HG02981 (cell line): ENCODE results near the gene KCNQ1.

Experiments
- ATAC-seq: cut with Tn5 transposase; IDR thresholded peaks from one replicate; pipeline ENCODE4 v1.9.1; 2021; ENCODE audit warnings: mild to moderate bottlenecking, moderate library complexity; ENCODE audit not compliant: unreplicated experiment

The KCNQ1 gene

DNA sequence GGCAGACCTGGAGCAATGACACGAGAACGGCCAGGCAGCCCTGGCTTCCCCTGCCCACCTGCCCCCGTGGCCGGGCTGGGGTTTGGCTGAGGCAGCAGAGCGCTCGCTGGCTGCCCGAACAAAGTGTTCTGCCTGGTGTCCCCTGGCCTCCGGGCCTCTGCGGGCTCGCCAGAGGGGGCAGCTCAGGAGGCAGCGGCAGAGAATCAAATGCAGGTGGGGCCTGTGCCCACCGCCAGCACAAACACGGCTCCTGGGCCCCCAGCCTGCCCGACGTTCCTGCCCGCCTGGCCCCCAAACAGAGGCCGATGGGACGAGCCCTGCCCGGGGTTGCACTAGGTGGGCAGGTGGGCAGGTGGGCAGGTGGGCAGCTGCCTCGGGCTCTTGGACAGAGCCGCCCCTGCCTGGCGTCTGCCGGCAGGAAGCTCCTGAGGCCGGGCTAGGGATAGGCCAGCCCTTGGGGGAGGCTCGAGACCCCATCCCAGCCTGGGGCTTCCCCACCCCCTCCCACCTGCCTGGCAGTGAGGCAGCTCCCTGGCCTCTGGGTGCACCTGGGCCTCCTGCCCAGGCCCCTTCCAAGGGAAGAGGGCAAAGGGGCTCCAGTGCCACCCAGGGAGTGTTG is 394.0 kb downstream of the KCNQ1 start:
- ATAC-seq: no peak

DNA sequence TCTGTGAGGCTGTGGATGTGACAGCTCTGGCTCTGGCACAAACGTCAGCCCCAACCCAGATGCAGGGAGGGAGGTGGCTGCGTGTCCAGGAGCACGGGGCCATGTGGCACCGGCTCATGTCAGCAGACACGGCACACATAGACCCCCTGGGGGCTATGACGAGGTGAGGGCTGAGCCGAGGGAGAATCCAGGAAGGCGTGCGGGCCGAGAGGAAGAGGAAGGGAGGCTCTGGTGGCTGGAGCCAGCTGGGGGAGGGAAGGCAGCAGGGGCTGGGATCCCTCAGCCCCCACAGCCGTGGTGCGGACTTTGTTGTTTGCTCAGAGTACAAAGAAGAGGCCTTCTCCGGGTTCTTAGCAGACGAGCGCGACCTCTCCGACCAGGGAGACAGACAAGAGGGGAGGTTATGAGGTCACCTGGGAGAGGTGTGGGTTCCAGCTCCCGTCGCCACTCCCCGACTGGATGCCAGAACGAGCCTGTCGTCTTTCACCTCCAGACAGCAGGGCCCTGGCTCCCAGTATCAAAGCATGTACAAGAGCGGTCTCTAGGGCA is 394.7 kb downstream of the KCNQ1 start:
- ATAC-seq: no peak

DNA sequence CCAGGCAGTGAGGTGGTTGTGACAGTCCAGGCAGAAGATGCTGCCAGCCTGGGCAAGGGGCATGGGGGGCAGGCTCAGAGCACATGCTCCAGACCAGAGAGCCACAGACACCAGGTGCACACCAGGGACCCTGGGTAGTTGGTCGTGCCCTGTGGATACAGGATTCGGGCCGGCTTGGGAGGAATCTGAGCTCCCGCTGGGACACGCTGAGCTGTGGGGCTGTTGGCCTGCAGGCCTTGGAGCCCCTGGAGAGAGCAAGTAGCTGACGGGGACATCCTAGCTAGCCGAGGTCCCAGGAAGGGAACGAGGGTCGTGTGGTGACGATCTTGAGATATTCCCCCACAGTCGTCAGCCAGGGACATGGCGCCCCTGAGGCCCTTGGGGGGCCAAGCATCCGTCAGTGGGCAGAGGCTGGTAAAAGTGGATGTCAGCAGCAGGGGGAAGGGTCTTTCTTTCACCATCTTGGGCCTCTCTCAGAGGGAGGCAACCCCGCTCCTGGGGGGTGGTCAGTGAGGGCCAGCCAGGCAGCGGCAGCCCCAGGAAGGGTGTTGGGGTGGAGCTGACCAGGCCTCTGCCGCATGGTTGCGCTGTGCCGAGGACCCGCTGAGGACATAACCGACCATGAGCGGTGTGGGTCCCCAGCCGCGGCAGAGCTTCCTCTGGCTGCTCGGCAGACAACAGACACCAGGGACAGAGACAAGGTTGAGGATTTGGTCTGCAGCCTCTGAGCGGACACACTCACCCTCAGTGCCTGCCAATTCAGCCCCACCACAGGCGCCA is 396.8 kb downstream of the KCNQ1 start:
- ATAC-seq: no peak

DNA sequence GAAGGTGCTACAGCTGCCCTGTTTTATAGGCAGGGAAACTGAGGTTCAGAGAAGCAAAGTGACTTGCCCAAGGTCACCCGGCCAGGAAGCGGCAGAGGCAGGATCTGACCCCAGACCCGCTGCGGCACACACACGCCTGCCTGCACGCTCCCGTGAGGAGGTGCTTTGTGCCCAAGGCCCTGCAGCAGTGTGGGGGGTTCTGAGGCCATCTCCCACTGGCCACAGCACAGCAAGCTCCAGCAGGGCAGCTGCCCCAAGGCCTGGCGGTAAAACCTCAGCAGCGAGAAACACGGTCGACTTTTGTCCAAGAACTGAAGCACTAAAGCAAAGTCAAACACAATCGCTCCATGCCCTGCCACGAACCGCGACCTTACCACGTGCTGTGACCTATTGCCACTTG is 398.1 kb downstream of the KCNQ1 start:
- ATAC-seq: no peak

DNA sequence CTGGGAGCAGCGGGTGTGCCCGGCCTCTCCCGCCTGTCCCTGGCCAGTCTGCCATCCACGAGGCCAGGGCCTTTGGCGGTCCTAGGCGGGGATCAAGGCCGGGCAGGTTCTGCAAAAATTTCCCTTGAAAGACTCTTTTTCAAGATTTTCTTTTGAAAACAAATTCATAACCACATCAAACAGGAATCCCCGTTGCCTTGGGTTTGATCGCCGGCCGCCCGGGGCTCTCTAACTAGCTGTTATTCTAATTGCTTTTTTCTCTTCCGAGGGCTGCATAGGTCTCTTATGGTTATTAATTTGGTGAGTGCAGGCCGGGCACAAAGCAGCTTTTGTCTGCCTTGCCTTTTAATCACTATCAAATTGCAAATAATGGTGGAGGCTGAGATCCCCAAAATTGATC is 398.7 kb downstream of the KCNQ1 start:
- ATAC-seq: no peak

DNA sequence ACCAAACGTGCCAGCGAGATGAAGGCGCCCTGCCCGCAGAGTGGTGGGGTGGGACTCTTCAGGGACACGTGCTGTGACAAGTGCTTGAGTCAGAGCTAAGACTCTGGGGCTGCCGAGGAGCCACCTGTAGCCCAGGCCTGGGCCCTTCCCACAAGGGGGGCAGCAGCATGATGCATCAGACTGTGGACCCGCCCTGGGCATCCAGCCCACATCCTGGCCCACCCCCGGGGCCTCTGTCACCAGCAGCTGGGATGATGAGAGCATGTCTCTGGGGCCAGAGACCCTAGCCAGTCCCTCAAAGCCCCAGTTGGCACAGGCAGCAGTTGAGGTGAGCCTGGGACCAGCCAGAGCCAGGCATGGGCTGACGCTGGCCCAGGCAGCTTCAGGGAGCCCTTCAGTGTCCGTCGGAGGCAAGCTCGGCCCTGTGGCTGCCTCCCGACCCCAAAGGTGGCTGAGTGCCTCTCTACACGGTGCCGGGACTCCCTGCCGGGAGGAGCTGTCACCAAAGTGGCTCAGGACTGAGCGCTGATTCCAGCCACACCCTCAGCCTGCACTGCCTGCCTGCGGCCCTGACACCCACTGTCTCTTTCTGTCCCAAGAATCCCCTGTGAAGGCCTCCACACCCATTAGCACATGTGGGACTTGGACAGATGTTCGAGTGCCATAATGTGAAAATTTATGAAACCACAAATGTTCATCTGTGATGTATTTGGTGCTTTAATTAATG is 399.5 kb downstream of the KCNQ1 start:
- ATAC-seq: no peak

DNA sequence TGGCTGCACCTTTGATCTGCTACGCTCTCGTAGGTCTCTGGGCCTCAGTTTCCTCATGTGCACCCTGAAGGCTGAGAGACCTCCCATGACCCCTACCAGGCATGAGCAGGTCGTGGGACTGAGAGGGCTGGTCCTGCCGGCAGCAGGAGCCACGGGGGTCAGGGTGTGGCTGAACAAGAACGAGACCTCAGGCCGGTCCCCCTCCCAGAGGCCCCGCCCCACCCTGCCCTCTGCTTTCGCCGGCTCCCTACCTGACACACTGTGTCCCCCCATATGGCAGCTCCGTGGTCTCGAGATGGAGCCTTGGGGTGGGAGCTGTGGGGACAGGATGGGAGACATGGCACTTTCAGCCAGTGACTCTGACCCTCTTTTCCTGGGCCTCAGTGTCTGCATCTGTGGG is 400.2 kb downstream of the KCNQ1 start:
- ATAC-seq: no peak

DNA sequence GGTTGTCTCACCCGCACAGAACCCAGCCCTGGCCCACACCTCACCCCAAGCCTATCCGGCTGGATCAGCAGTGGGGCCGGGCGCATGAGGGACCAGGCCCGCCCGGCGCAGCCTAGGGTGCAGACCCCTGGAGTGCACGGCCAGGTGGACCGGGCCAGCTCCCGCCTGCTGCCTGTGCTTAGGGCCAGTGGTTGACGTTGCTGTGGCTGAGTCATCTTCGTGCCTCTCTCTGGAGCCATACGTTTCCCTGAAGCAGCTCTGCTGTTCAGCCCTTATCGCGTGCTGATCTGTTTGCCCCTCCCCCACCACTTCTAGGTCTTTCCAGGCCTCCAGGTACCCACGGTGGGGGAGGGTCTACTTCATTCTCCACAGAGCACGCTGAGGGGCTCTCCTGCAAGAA is 401.2 kb downstream of the KCNQ1 start:
- ATAC-seq: no peak

DNA sequence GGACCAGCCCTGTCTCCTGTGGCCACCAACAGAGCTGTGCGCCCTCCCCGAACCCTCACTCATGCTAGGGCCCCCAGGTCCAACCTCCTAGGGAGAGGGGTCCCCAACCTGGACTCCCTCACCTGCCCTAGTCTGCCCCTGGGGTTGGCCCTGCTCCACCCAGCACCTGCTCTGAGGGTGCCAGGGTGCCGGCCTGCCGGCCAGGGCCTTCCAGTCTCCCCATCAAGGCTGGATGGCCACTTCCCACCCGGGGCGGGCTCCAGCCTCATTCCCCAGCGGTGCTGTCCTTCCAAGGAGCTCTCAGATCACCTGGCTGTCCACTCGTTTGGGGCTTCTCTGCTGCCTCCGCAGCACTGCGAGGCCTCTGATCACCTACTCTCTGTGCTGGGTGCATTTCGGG is 401.7 kb downstream of the KCNQ1 start:
- ATAC-seq: no peak

DNA sequence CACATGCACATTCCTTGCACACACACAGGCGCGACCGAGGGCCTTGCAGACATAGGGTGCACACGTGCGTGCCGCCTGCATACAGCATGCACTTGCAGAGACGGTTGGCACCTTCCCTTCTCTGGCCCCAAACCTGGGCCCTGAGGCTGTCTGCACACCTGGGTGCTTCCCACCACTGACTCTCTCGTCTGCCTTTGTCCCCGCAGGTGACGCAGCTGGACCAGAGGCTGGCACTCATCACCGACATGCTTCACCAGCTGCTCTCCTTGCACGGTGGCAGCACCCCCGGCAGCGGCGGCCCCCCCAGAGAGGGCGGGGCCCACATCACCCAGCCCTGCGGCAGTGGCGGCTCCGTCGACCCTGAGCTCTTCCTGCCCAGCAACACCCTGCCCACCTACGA is 402.8 kb downstream of the KCNQ1 start:
- ATAC-seq: no peak

DNA sequence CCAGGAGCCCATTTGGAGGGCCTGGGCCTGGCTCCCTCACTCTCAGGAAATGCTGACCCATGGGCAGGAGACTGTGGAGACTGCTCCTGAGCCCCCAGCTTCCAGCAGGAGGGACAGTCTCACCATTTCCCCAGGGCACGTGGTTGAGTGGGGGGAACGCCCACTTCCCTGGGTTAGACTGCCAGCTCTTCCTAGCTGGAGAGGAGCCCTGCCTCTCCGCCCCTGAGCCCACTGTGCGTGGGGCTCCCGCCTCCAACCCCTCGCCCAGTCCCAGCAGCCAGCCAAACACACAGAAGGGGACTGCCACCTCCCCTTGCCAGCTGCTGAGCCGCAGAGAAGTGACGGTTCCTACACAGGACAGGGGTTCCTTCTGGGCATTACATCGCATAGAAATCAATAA is 403.7 kb downstream of the KCNQ1 start:
- ATAC-seq: no peak

DNA sequence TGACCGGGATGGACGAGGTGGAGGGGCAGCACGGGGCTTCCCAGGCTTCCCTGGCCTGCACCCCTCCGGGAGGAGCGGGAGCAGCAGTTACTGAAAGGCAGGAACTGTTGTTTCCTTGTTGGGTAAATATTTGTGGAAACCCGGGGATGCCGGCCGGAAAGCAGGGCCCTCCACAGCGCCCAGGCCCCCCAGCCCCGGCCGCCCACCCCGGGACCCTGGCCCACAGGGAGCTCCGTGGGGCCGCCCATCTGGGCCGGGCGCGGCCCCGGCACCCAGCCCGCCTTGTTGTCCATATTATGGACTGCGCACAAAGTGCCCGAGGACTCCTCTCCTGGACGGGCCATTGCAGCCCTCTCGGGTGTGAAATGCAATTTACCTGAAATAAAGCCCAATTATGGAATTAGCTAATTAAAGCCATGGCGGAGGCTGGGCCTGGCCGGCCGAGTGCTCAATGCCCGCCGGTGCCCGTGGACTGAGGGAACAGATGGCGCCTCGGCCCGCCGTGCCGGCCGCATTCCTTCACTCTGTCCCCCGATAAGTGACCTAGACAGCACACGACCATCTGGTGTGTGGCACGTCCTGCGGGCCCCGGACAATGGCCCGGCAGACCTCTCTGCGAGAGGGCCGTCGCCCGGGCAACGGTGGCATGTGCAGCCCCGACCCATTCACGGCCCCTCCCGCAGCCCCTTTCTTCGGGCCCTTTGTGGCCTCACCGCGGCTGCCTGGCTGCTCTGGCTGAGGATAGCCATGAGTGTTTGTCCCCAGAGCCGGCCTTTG is 405.4 kb downstream of the KCNQ1 start:
- no peak for ATAC-seq

DNA sequence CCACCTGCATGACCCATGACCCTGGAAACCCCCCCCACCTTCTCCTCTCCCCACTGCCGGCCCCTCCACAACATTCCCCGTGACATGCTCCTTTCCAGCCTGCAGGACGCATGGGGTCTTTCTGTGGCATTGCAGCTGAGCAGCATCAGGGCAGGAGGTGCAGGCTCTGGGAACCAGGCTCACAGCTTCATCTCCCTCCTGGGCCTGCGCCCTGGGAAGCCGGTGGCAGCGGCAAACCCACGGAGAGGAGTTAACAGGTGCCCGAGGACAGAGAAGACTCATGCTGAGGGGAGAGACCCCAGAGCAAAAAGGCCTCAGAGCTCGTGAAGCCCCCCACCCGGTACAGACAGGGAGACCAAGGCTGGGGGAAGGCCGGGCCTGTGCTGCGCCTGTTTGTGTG is 408.6 kb downstream of the KCNQ1 start:
- no peak for ATAC-seq

DNA sequence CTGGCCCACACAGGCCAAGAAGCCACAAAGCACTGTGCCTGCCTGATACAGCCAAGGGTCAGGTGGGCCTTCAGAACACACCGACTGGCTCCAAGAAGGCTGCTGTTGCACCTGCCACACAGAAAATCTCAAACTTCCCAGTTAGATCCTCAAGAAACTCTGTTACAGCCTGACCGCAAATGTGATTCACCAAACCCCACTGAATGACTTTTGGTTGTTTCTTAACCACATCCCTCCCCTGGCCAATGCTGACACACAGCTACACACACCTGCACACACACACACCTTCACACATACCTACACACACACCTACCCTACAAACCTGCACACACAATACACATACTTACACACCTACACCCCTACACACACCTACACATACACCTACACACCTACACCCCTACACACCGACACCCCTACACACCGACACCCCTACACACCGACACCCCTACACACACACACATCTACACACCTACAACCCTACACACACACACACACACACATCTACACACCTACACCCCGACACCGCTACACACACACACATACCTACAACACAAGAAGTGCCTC is 409.3 kb downstream of the KCNQ1 start:
- no peak for ATAC-seq

DNA sequence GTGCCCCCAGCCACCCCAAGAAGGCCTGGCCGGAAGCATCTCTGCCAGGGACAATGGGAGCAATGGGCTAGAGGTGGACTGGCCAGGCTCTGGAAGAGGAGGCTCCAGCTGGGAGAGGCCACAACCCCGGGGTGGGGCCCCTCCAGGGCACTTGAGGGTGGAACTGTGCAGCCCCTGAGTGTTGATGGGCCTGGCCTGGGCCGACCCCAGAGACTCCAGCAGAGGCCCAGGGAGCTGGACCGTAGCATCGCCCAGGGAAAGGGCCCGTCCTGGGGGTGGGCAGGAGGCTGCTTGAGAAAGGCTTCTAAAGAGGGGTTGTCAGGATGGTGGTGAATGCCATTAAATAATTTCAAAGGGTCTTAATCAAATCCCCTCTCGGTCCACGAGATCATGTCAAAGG is 410.4 kb downstream of the KCNQ1 start:
- ATAC-seq: no peak

DNA sequence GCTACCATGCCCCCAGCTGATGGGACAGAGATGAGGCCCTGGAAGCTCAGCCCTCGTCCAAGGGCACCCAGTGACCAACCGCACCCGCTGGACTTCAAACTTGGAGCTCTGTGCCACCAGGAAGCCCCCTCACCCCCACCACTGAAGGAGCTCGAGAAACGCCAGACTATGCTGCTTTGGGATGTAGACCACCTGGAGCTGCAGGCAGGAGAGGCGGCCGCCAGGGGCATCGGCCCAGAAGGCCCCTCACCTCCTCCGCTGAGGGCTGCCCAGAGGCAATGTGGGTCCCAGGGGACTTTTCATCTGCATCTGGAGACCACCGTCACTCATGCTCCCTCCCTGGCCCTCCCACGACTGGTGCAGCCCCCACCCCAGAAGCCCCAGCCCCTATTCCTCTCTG is 412.5 kb downstream of the KCNQ1 start:
- no peak for ATAC-seq

DNA sequence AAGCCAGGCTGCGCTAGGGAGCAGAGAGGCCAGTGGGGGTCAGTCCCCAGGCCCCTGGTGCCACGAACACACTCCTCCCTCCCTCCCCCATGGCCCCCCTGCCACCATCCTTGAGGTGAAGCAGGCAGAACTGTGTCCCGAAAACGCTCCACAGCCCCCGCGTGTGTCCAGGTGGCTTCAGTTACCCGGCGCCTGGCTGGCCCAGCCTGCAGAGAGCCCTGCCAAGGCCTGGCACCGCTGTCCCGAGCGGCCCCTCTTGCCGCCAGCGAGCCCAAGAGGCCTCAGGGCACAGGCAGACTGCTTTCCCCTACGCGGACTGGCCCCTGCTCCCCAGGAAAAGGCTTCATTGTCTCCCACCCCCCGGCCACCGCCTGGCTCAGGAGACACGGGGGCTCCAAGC is 413.1 kb downstream of the KCNQ1 start:
- no peak for ATAC-seq

DNA sequence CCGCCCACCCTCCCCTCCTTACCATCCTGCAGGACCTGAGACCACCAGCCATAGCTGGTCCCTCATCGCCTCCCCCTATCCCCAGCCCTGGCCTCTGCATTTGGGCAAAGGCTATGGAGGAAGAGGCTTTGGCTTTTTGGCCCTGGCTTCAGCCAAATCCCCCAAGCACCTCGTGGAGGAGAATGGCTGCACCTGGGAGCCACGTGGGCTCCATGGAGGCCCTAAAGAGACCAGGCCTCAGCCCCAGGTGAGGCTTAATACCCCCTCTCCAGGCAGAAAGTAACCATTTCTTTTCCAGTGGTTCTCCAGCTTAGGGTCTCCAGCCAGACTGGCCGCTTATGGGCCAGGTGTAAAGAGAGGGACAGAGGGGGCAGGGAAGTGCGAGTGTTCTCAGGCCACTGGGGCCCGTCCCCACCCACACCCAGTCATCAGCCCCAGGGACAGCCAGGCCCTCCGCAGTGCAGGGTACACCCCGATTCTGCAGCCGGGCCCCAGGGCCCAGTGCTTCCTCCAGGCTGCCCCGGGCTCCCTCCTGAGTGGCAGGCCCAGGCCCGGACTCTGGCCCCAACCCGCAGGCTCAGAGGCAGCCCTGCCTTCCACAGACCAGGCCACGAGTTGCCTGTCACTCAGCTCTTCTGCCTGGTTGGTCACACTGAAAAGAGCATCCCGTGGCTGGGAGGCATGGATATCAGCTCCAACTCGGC is 414.3 kb downstream of the KCNQ1 start:
- no peak for ATAC-seq

DNA sequence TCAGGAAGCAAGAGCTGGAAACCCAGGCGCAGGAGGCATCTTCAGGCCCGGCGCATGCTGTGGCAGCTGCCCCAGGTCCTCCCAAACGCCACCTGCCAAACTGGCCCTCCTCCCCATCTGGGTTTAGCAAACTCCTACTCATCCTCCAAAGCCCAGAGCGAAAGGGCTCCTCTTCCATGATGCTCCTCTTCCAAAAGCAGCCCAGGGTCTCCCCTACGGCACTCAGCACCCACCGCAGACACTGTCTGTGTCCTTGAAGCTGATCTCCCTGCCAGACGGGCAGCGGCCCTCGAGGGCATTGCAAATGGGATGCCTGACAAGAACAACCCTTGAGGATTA is 414.9 kb downstream of the KCNQ1 start:
- no peak for ATAC-seq

DNA sequence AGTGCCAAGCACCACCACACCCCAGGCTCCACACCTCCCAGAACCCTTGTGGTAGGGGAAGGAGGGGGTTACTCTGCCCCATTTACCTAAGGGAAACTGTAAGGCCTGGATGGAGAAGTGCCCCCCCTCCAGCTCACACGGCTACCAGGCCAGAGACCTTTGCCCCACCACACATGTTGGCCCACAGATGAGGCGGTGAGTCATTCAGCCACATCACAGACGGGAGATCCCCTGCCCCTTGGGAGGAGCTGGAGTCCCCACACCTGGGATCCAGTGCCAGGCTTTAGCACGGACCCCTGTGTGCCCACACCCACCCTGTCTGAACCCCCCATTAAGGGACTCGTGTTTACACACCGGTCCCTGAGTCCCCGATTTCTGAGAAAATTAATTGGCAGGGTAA is 415.8 kb downstream of the KCNQ1 start:
- no peak for ATAC-seq
